ENCODE results near the gene C17orf78. TPM values are rescaled to one million over a fixed set of nuclear protein-coding genes. Genes with fewer than 3 reads are reported as not detected.

The C17orf78 gene
- total and polyA plus RNA-seq, 2 of the 13 experiments (the other 11 are each of a cell fraction or from before 2014, with no cell fraction given) = not detected

DNA sequence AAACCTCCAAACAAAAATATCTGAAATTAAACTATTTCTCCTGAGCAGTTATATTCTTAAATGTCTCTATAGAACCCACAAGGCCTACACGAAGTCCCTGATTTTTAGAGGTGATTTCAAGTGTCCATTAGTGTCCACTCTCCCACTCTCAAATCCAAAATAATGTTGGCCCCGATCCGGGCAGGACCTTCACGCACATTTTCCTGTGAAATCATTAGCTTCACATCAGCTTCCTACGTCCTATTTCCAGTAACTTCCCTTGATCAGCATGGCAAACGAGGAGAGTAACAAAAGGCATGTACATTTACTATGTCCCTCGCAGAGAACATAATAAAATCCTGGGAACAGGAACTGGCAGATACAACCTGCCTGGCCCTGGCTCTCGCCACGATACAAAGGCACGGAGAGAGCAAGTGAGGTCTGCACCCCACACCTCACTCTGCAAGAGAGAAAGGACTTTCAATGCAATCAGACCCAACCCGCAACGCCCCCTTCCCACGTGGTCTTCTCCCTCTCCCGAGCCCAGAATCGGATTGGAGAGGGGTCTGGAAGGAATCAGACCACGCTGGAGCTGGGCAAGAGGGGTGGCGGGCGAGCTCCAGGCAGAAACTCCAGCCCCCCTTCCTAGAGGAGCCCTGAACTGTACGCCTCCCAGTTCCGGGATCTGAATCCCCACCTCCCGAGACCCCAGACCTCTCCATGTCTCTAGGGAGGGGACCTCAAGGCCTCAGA, 17.5 kb upstream of the C17orf78 start (continued):
- TF ChIP-seq, protein P1, sequence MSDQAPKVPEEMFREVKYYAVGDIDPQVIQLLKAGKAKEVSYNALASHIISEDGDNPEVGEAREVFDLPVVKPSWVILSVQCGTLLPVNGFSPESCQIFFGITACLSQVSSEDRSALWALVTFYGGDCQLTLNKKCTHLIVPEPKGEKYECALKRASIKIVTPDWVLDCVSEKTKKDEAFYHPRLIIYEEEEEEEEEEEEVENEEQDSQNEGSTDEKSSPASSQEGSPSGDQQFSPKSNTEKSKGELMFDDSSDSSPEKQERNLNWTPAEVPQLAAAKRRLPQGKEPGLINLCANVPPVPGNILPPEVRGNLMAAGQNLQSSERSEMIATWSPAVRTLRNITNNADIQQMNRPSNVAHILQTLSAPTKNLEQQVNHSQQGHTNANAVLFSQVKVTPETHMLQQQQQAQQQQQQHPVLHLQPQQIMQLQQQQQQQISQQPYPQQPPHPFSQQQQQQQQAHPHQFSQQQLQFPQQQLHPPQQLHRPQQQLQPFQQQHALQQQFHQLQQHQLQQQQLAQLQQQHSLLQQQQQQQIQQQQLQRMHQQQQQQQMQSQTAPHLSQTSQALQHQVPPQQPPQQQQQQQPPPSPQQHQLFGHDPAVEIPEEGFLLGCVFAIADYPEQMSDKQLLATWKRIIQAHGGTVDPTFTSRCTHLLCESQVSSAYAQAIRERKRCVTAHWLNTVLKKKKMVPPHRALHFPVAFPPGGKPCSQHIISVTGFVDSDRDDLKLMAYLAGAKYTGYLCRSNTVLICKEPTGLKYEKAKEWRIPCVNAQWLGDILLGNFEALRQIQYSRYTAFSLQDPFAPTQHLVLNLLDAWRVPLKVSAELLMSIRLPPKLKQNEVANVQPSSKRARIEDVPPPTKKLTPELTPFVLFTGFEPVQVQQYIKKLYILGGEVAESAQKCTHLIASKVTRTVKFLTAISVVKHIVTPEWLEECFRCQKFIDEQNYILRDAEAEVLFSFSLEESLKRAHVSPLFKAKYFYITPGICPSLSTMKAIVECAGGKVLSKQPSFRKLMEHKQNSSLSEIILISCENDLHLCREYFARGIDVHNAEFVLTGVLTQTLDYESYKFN (CRISPR knock-in tag; conservative IDR thresholded peaks at IDR 0.05) = no peak; the same call in 1 of the 2 replicates
- TF ChIP-seq, protein P2, sequence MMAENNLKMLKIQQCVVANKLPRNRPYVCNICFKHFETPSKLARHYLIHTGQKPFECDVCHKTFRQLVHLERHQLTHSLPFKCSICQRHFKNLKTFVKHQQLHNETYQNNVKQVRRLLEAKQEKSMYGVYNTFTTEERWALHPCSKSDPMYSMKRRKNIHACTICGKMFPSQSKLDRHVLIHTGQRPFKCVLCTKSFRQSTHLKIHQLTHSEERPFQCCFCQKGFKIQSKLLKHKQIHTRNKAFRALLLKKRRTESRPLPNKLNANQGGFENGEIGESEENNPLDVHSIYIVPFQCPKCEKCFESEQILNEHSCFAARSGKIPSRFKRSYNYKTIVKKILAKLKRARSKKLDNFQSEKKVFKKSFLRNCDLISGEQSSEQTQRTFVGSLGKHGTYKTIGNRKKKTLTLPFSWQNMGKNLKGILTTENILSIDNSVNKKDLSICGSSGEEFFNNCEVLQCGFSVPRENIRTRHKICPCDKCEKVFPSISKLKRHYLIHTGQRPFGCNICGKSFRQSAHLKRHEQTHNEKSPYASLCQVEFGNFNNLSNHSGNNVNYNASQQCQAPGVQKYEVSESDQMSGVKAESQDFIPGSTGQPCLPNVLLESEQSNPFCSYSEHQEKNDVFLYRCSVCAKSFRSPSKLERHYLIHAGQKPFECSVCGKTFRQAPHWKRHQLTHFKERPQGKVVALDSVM (CRISPR knock-in tag; IDR thresholded peaks at IDR 0.05) = no peak
- TF ChIP-seq DNMT3B (CRISPR knock-in tag; conservative IDR thresholded peaks at IDR 0.05) = no peak
- TF ChIP-seq RFX1 (IDR thresholded peaks at IDR 0.05) = no peak
- TF ChIP-seq ZNF720 (CRISPR knock-in tag; IDR thresholded peaks at IDR 0.05) = no peak
- no peak for TF ChIP-seq U2AF1 (optimal IDR thresholded peaks at IDR 0.05; ENCODE audit: low read depth, low read length)
- peak; percentile 37; the same call in 1 of the 2 replicates for TF ChIP-seq MEIS1 (CRISPR knock-in tag; IDR thresholded peaks at IDR 0.05; ENCODE audit: borderline replicate concordance)
- TF ChIP-seq ZNF790 (CRISPR knock-in tag; IDR thresholded peaks at IDR 0.05; ENCODE audit: borderline replicate concordance) = no peak
- no peak for TF ChIP-seq ZNF780A (CRISPR knock-in tag; IDR thresholded peaks at IDR 0.05)
- TF ChIP-seq GPN1 (CRISPR knock-in tag; IDR thresholded peaks at IDR 0.05; ENCODE audit: borderline replicate concordance) = no peak
- TF ChIP-seq MATR3 (CRISPR knock-in tag; IDR thresholded peaks at IDR 0.05) = no peak
- TF ChIP-seq, protein P3, sequence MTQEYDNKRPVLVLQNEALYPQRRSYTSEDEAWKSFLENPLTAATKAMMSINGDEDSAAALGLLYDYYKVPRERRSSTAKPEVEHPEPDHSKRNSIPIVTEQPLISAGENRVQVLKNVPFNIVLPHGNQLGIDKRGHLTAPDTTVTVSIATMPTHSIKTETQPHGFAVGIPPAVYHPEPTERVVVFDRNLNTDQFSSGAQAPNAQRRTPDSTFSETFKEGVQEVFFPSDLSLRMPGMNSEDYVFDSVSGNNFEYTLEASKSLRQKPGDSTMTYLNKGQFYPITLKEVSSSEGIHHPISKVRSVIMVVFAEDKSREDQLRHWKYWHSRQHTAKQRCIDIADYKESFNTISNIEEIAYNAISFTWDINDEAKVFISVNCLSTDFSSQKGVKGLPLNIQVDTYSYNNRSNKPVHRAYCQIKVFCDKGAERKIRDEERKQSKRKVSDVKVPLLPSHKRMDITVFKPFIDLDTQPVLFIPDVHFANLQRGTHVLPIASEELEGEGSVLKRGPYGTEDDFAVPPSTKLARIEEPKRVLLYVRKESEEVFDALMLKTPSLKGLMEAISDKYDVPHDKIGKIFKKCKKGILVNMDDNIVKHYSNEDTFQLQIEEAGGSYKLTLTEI (CRISPR knock-in tag; conservative IDR thresholded peaks at IDR 0.05) = no peak
- TF ChIP-seq ZNF577 (CRISPR knock-in tag; IDR thresholded peaks at IDR 0.05; ENCODE audit: borderline replicate concordance, low read depth) = no peak
- TF ChIP-seq ZNF761 (CRISPR knock-in tag; conservative IDR thresholded peaks at IDR 0.05) = no peak
- TF ChIP-seq, protein P4, sequence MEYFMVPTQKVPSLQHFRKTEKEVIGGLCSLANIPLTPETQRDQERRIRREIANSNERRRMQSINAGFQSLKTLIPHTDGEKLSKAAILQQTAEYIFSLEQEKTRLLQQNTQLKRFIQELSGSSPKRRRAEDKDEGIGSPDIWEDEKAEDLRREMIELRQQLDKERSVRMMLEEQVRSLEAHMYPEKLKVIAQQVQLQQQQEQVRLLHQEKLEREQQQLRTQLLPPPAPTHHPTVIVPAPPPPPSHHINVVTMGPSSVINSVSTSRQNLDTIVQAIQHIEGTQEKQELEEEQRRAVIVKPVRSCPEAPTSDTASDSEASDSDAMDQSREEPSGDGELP (IDR thresholded peaks at IDR 0.05; ENCODE audit: borderline replicate concordance, low read depth) = no peak
- TF ChIP-seq YEATS2 (CRISPR knock-in tag; IDR thresholded peaks at IDR 0.05; ENCODE audit: borderline replicate concordance) = no peak
- TF ChIP-seq FOXP1 (IDR thresholded peaks at IDR 0.05) = no peak
- no peak for TF ChIP-seq FOXP1 (CRISPR knock-in tag; IDR thresholded peaks at IDR 0.05)
- no peak for TF ChIP-seq ZNF558 (CRISPR knock-in tag; IDR thresholded peaks at IDR 0.05; ENCODE audit: borderline replicate concordance)
- peak; percentile 15 for TF ChIP-seq RBM39 (IDR thresholded peaks at IDR 0.05; ENCODE audit: low read depth, low read length, poor library complexity, severe bottlenecking)
- TF ChIP-seq ARNTL (CRISPR knock-in tag; IDR thresholded peaks at IDR 0.05) = no peak
- no peak for TF ChIP-seq ZFP36L2 (CRISPR knock-in tag; IDR thresholded peaks at IDR 0.05)
